NB4 (cell line): ENCODE results near the gene RNU1-2.
"Not testable (repeated sequence)": the region's sequence is repeated elsewhere in the genome, so short reads cannot be mapped to it uniquely, and the experiment has no call there.

Experiments
- TF ChIP-seq, protein P1 (sequence below): IDR thresholded peaks from one replicate; pipeline ENCODE4 v1.5.1; 2012; ENCODE audit warnings: low read depth, low read length
- TF ChIP-seq, protein P2 (sequence below): IDR thresholded peaks from 2 replicates; pipeline ENCODE4 v1.6.1; 2011; ENCODE audit warnings: low read depth, low read length

DNA sequence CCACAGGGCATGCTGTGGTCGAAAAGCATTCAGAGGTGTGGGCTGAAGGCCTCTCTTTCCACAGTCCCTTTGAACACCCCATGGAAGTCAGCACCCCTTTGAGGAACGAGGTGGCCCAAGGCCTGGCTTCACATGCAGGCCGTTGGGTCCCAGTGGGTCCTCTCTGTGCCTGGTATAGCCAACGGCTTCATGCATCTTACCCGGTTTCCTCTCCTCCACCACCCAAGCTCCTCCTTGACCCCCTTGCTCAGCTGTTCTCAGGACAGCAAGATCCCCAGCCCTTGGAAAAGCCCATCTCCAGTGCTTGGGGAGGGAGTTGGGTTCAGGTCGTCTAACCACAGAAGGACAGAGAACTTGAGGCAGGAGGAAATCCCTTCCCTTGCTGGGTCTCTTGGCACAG lies 27.0 kb upstream of the RNU1-2 start:
- TF ChIP-seq, protein P1, sequence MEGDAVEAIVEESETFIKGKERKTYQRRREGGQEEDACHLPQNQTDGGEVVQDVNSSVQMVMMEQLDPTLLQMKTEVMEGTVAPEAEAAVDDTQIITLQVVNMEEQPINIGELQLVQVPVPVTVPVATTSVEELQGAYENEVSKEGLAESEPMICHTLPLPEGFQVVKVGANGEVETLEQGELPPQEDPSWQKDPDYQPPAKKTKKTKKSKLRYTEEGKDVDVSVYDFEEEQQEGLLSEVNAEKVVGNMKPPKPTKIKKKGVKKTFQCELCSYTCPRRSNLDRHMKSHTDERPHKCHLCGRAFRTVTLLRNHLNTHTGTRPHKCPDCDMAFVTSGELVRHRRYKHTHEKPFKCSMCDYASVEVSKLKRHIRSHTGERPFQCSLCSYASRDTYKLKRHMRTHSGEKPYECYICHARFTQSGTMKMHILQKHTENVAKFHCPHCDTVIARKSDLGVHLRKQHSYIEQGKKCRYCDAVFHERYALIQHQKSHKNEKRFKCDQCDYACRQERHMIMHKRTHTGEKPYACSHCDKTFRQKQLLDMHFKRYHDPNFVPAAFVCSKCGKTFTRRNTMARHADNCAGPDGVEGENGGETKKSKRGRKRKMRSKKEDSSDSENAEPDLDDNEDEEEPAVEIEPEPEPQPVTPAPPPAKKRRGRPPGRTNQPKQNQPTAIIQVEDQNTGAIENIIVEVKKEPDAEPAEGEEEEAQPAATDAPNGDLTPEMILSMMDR: not testable (repeated sequence)
- TF ChIP-seq, protein P2, sequence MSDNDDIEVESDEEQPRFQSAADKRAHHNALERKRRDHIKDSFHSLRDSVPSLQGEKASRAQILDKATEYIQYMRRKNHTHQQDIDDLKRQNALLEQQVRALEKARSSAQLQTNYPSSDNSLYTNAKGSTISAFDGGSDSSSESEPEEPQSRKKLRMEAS: not testable (repeated sequence)
